ENCODE data around the gene RTF2. TPM values are rescaled to one million over a fixed set of nuclear protein-coding genes. Genes with fewer than 3 reads are reported as not detected.

RTF2 gene
- total RNA-seq, 3 donors from 2014 or later = 74.8 to 81.3 (median 79.7) TPM

GRCh38 chr20:56488566-56488965, 20.1 kb downstream of the RTF2 start:
- no peaks in the 10 kb centered on the region for H3K9me3 Mint-ChIP-seq
- no peaks in the 10 kb centered on the region for H3K27me3 Mint-ChIP-seq (ENCODE audit: low read depth)
- peaks cover 54% of the 10 kb centered on the region for H3K36me3 Mint-ChIP-seq (ENCODE audit: insufficient read depth)
- DNase-seq (no peak), ATAC-seq (no peak)
- peaks cover 14% of the 10 kb centered on the region for H3K4me1 Mint-ChIP-seq (ENCODE audit: low read depth)
- H3K4me3 Mint-ChIP-seq = no peak overlapping the region

- ATAC-seq = no peak
- no peak for DNase-seq
- Mint-ChIP-seq H3K9me3 (peaks cover 5% of the 10 kb centered on the region), H3K4me3 (no peak overlapping the region), H3K27me3 (ENCODE audit: low read depth) (no peaks in the 10 kb centered on the region), H3K4me1 (ENCODE audit: low read depth) (peaks cover 6% of the 10 kb centered on the region), H3K36me3 (ENCODE audit: insufficient read depth) (peaks cover 20% of the 10 kb centered on the region)
Observed at GRCh38 chr20:56501116-56501515, 32.7 kb downstream of the RTF2 start.

GRCh38 chr20:56503916-56504315, 35.5 kb downstream of the RTF2 start:
- Mint-ChIP-seq H3K27me3 (ENCODE audit: low read depth) (no peaks in the 10 kb centered on the region), H3K9me3 (no peaks in the 10 kb centered on the region)

GRCh38 chr20:56504373-56505005, 36.1 kb downstream of the RTF2 start:
- H3K27me3 Mint-ChIP-seq (ENCODE audit: low read depth) = no peaks in the 10 kb centered on the region
- H3K4me3 Mint-ChIP-seq = no peak overlapping the region

More at GRCh38 chr20:56503916-56504315, 35.5 kb downstream of the RTF2 start:
- H3K36me3 Mint-ChIP-seq (ENCODE audit: insufficient read depth) = peaks cover 9% of the 10 kb centered on the region
- DNase-seq (no peak), ATAC-seq (no peak)
- no peak overlapping the region for H3K4me3 Mint-ChIP-seq
- peaks cover 5% of the 10 kb centered on the region for H3K4me1 Mint-ChIP-seq (ENCODE audit: low read depth)

GRCh38 chr20:56506103-56506502, 37.7 kb downstream of the RTF2 start:
- no peaks in the 10 kb centered on the region for H3K27me3 Mint-ChIP-seq (ENCODE audit: low read depth)
- H3K36me3 Mint-ChIP-seq (ENCODE audit: insufficient read depth) = peaks cover 7% of the 10 kb centered on the region
- no peaks in the 10 kb centered on the region for H3K9me3 Mint-ChIP-seq
- H3K4me1 Mint-ChIP-seq (ENCODE audit: low read depth) = peaks cover 7% of the 10 kb centered on the region
- DNase-seq (no peak), ATAC-seq (no peak)
- no peak overlapping the region for H3K4me3 Mint-ChIP-seq

More at GRCh38 chr20:56504373-56505005, 36.1 kb downstream of the RTF2 start:
- Mint-ChIP-seq H3K4me1 (ENCODE audit: low read depth) (peaks cover 7% of the 10 kb centered on the region), H3K9me3 (no peaks in the 10 kb centered on the region), H3K36me3 (ENCODE audit: insufficient read depth) (peaks cover 8% of the 10 kb centered on the region)
- DNase-seq (no peak), ATAC-seq (peak; percentile 72 to 73)

GRCh38 chr20:56511926-56512325, 43.5 kb downstream of the RTF2 start:
- DNase-seq = no peak
- ATAC-seq = no peak
- Mint-ChIP-seq H3K27me3 (ENCODE audit: low read depth) (no peaks in the 10 kb centered on the region), H3K4me3 (no peak overlapping the region), H3K9me3 (no peaks in the 10 kb centered on the region), H3K4me1 (ENCODE audit: low read depth) (peaks cover 1% of the 10 kb centered on the region), H3K36me3 (ENCODE audit: insufficient read depth) (peaks cover 29% of the 10 kb centered on the region)

GRCh38 chr20:56513161-56514150, 45.0 kb downstream of the RTF2 start:
- Mint-ChIP-seq H3K9me3 (no peaks in the 10 kb centered on the region), H3K4me3 (no peak overlapping the region), H3K4me1 (ENCODE audit: low read depth) (peaks cover 1% of the 10 kb centered on the region), H3K36me3 (ENCODE audit: insufficient read depth) (peaks cover 41% of the 10 kb centered on the region), H3K27me3 (ENCODE audit: low read depth) (no peaks in the 10 kb centered on the region)
- ATAC-seq (no peak), DNase-seq (no peak)

GRCh38 chr20:56516631-56517030, 48.2 kb downstream of the RTF2 start:
- Mint-ChIP-seq H3K4me3 (no peak overlapping the region), H3K27me3 (ENCODE audit: low read depth) (no peaks in the 10 kb centered on the region), H3K9me3 (peaks cover 16% of the 10 kb centered on the region), H3K4me1 (ENCODE audit: low read depth) (no peaks in the 10 kb centered on the region), H3K36me3 (ENCODE audit: insufficient read depth) (peaks cover 67% of the 10 kb centered on the region)
- DNase-seq (no peak), ATAC-seq (no peak)

GRCh38 chr20:56517211-56517610, 48.8 kb downstream of the RTF2 start:
- DNase-seq (no peak), ATAC-seq (no peak)
- Mint-ChIP-seq H3K27me3 (ENCODE audit: low read depth) (no peaks in the 10 kb centered on the region), H3K36me3 (ENCODE audit: insufficient read depth) (peaks cover 65% of the 10 kb centered on the region), H3K9me3 (peaks cover 16% of the 10 kb centered on the region), H3K4me1 (ENCODE audit: low read depth) (no peaks in the 10 kb centered on the region), H3K4me3 (no peak overlapping the region)

GRCh38 chr20:56517641-56518040, 49.2 kb downstream of the RTF2 start:
- Mint-ChIP-seq H3K27me3 (ENCODE audit: low read depth) (no peaks in the 10 kb centered on the region), H3K4me3 (no peak overlapping the region), H3K36me3 (ENCODE audit: insufficient read depth) (peaks cover 65% of the 10 kb centered on the region), H3K9me3 (peaks cover 16% of the 10 kb centered on the region), H3K4me1 (ENCODE audit: low read depth) (no peaks in the 10 kb centered on the region)
- DNase-seq = no peak
- no peak for ATAC-seq

- peaks cover 16% of the 10 kb centered on the region for H3K9me3 Mint-ChIP-seq
- peaks cover 4% of the 10 kb centered on the region for H3K4me1 Mint-ChIP-seq (ENCODE audit: low read depth)
- DNase-seq = no peak
- no peak overlapping the region for H3K4me3 Mint-ChIP-seq
- peaks cover 63% of the 10 kb centered on the region for H3K36me3 Mint-ChIP-seq (ENCODE audit: insufficient read depth)
- no peaks in the 10 kb centered on the region for H3K27me3 Mint-ChIP-seq (ENCODE audit: low read depth)
- ATAC-seq = no peak
Observed at GRCh38 chr20:56518126-56518525, 49.7 kb downstream of the RTF2 start.

- no peak for ATAC-seq
- no peaks in the 10 kb centered on the region for H3K27me3 Mint-ChIP-seq (ENCODE audit: low read depth)
- no peak overlapping the region for H3K4me3 Mint-ChIP-seq
- H3K9me3 Mint-ChIP-seq = peaks cover 16% of the 10 kb centered on the region
- peaks cover 60% of the 10 kb centered on the region for H3K36me3 Mint-ChIP-seq (ENCODE audit: insufficient read depth)
- H3K4me1 Mint-ChIP-seq (ENCODE audit: low read depth) = peaks cover 7% of the 10 kb centered on the region
- DNase-seq = no peak
Observed at GRCh38 chr20:56518721-56519398, 50.4 kb downstream of the RTF2 start.

GRCh38 chr20:56519551-56519950, 51.1 kb downstream of the RTF2 start:
- no peak for ATAC-seq
- Mint-ChIP-seq H3K36me3 (ENCODE audit: insufficient read depth) (peaks cover 57% of the 10 kb centered on the region), H3K27me3 (ENCODE audit: low read depth) (no peaks in the 10 kb centered on the region), H3K4me1 (ENCODE audit: low read depth) (peaks cover 9% of the 10 kb centered on the region), H3K4me3 (no peak overlapping the region), H3K9me3 (peaks cover 16% of the 10 kb centered on the region)
- DNase-seq = no peak

GRCh38 chr20:56520180-56520579, 51.8 kb downstream of the RTF2 start:
- Mint-ChIP-seq H3K9me3 (peaks cover 16% of the 10 kb centered on the region), H3K36me3 (ENCODE audit: insufficient read depth) (peaks cover 57% of the 10 kb centered on the region)
- DNase-seq = no peak

More at GRCh38 chr20:56520180-56520579, 51.8 kb downstream of the RTF2 start:
- Mint-ChIP-seq H3K27me3 (ENCODE audit: low read depth) (no peaks in the 10 kb centered on the region), H3K4me3 (no peak overlapping the region), H3K4me1 (ENCODE audit: low read depth) (peaks cover 9% of the 10 kb centered on the region)
- no peak for ATAC-seq
